DMS153 treated with DMSO at 0.1 percent for 48 hours (cell line): ENCODE results near the gene HSD3B7.

Experiments used
- DNase-seq: peaks from one replicate; lab custom pipeline; 2025; ENCODE audit not compliant: unreplicated experiment; lab: John Stamatoyannopoulos, UW

Gene HSD3B7

GRCh38 chr16:30982548-30983288 is 2.3 kb upstream of the HSD3B7 start:
- no peak for DNase-seq

GRCh38 chr16:30983289-30983889 is 1.6 kb upstream of the HSD3B7 start:
- DNase-seq: no peak

- DNase-seq: no peak
These were observed 953 bp upstream of the HSD3B7 start for GRCh38 chr16:30983898-30984610.

- DNase-seq: peak; percentile 48
These were observed 558 bp downstream of the HSD3B7 start for GRCh38 chr16:30985401-30986128.

- DNase-seq: no peak
These were observed 1.4 kb downstream of the HSD3B7 start for GRCh38 chr16:30986129-30986991.

- DNase-seq: no peak
These were observed 2.7 kb downstream of the HSD3B7 start for GRCh38 chr16:30987581-30988190.

GRCh38 chr16:30989469-30990047 is 4.6 kb downstream of the HSD3B7 start:
- DNase-seq: no peak

- DNase-seq: no peak
These were observed 5.1 kb downstream of the HSD3B7 start for GRCh38 chr16:30990105-30990504.

GRCh38 chr16:30991052-30991451 is 6.0 kb downstream of the HSD3B7 start:
- DNase-seq: no peak

GRCh38 chr16:30992276-30992780 is 7.3 kb downstream of the HSD3B7 start:
- DNase-seq: no peak

GRCh38 chr16:30992931-30993816 is 8.2 kb downstream of the HSD3B7 start:
- DNase-seq: no peak

GRCh38 chr16:30995927-30996323 is 10.9 kb downstream of the HSD3B7 start:
- no peak for DNase-seq

- no peak for DNase-seq
These were observed 11.4 kb downstream of the HSD3B7 start for GRCh38 chr16:30996324-30996984.

GRCh38 chr16:30996985-30997724 is 12.1 kb downstream of the HSD3B7 start:
- peak; percentile 22 for DNase-seq

GRCh38 chr16:30997725-30998711 is 13.0 kb downstream of the HSD3B7 start:
- DNase-seq: no peak
